ENCODE data around the gene KIFAP3. TPM values are rescaled to one million over a fixed set of nuclear protein-coding genes. Genes with fewer than 3 reads are reported as not detected.
A peak's percentile ranks its signal among the peaks of the same experiment; 100 is the strongest.

The KIFAP3 gene
- total RNA-seq, 1 experiment from 2014 or later = 3.8 TPM

DNA sequence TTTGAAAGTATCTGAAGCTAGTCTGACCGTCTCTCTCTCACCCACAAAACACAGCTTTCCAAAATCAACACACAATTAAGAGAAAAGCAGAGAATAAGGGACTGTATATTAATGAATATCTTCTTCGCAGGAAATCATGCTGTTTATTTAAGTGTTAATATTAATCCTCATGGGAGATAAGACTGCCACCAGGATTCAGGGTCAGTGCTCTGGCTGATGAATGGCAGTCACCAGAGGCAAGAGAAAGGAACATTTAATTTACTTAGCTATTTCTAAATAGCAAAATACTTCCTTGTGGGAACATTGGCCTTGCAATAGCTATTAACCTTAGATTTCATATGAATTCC, 183.0 kb downstream of the KIFAP3 start:
- no peak overlapping the region for H3K18ac ChIP-seq (ENCODE audit: insufficient read length, low read depth, low read length)
- H3K79me1 ChIP-seq (ENCODE audit: insufficient read depth, low read depth, low read length, poor library complexity, severe bottlenecking) = no peaks in the 10 kb centered on the region
- no peak overlapping the region for H2BK12ac ChIP-seq (ENCODE audit: insufficient read length, low read depth, low read length)
- peaks cover 41 to 44% of the 10 kb centered on the region in 2 experiments for H3K4me1 Mint-ChIP-seq
- H3K9me3 ChIP-seq (ENCODE audit: control insufficient read depth, low read depth, low read length) = no peaks in the 10 kb centered on the region
- no CpG with 5 or more reads among the region's 2 CpGs for WGBS (ENCODE audit: extremely low coverage, insufficient read length, low lambda C conversion rate)
- no peak overlapping the region; a peak in 1 of 7 replicates for H3K27ac Mint-ChIP-seq
- H3K9me3 Mint-ChIP-seq = no peaks in the 10 kb centered on the region
- H4K8ac ChIP-seq (replicated peaks; ENCODE audit: insufficient read length, low read depth, low read length) = no peak overlapping the region
- no peak overlapping the region for H4K5ac ChIP-seq (ENCODE audit: insufficient read length, low read depth, low read length)
- no peak for DNase-seq
- no peak overlapping the region for H2AK5ac ChIP-seq (ENCODE audit: insufficient read length, low read length)
- no peak overlapping the region for H2AFZ ChIP-seq (ENCODE audit: low read length)
- no peaks in the 10 kb centered on the region for H3K27me3 Mint-ChIP-seq (ENCODE audit: low read depth)
- no peak overlapping the region for H3K27ac ChIP-seq (ENCODE audit: insufficient read length, low read depth, low read length)
- H3K56ac ChIP-seq (ENCODE audit: insufficient read length, low read depth, low read length) = no peak overlapping the region
- H2BK120ac ChIP-seq (ENCODE audit: low read depth, low read length, poor library complexity, severe bottlenecking) = no peak overlapping the region
- H3K23ac ChIP-seq (ENCODE audit: insufficient read length, low read depth, low read length) = no peak overlapping the region
- peaks cover 4% of the 10 kb centered on the region; the same call in 1 of the 2 replicates for H3K79me2 ChIP-seq (ENCODE audit: insufficient read depth, low read length)
- H3K14ac ChIP-seq (ENCODE audit: insufficient read depth, low read length) = no peak overlapping the region
- H2BK15ac ChIP-seq (ENCODE audit: low read depth, low read length) = no peak overlapping the region
- TF ChIP-seq, protein P1, sequence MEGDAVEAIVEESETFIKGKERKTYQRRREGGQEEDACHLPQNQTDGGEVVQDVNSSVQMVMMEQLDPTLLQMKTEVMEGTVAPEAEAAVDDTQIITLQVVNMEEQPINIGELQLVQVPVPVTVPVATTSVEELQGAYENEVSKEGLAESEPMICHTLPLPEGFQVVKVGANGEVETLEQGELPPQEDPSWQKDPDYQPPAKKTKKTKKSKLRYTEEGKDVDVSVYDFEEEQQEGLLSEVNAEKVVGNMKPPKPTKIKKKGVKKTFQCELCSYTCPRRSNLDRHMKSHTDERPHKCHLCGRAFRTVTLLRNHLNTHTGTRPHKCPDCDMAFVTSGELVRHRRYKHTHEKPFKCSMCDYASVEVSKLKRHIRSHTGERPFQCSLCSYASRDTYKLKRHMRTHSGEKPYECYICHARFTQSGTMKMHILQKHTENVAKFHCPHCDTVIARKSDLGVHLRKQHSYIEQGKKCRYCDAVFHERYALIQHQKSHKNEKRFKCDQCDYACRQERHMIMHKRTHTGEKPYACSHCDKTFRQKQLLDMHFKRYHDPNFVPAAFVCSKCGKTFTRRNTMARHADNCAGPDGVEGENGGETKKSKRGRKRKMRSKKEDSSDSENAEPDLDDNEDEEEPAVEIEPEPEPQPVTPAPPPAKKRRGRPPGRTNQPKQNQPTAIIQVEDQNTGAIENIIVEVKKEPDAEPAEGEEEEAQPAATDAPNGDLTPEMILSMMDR (conservative IDR thresholded peaks at IDR 0.05) = no peak
- H3K4me3 Mint-ChIP-seq = peak overlapping the region in 1 of 2 experiments; percentile 5; a peak in 1 of 5 replicates
- no peak overlapping the region for H3K4ac ChIP-seq (ENCODE audit: low read depth, low read length)
- no peak overlapping the region for H2BK5ac ChIP-seq (ENCODE audit: insufficient read length, low read length)
- no peak overlapping the region for H2BK20ac ChIP-seq (ENCODE audit: low read depth, low read length, poor library complexity, severe bottlenecking)
- H3T11ph ChIP-seq (ENCODE audit: low read length) = no peak overlapping the region
- H3K23me2 ChIP-seq (ENCODE audit: insufficient read length, low read depth, low read length, poor library complexity, severe bottlenecking) = peaks cover 7% of the 10 kb centered on the region
- no peaks in the 10 kb centered on the region; the same call in 1 of the 2 replicates for H3K4me1 ChIP-seq (ENCODE audit: insufficient read depth, low read length)
- no peaks in the 10 kb centered on the region for H3K27me3 ChIP-seq (ENCODE audit: insufficient read depth, low read length)
- H4K91ac ChIP-seq (ENCODE audit: insufficient read length, low read depth, low read length) = no peak overlapping the region
- H3K9ac ChIP-seq (ENCODE audit: extremely low read depth, insufficient read length, low read length) = no peak overlapping the region
- peaks cover 0 to 4% (median 4%) of the 10 kb centered on the region in 3 experiments; a peak in 3 of 7 replicates for H3K36me3 Mint-ChIP-seq (ENCODE audit: insufficient read depth in 1 of 3, low read depth in 3 of 3)
- no peaks in the 10 kb centered on the region for H4K20me1 ChIP-seq (ENCODE audit: control insufficient read depth, insufficient read depth, insufficient read length)
- no peak overlapping the region for H3K4me2 ChIP-seq (ENCODE audit: insufficient read depth, insufficient read length, low read length)

Measured in H9 (cell line).